IPS DF 19.7 (cell line): ENCODE data around the gene CPSF6.
"Not testable (repeated sequence)": the region's sequence is repeated elsewhere in the genome, so short reads cannot be mapped to it uniquely, and the experiment has no call there.

Experiments used
- DNase-seq: peaks from one replicate; pipeline ENCODE4 v3.0.0-alpha.2; 2013; ENCODE audit warnings: low read depth, low spot score

CPSF6 gene

DNA sequence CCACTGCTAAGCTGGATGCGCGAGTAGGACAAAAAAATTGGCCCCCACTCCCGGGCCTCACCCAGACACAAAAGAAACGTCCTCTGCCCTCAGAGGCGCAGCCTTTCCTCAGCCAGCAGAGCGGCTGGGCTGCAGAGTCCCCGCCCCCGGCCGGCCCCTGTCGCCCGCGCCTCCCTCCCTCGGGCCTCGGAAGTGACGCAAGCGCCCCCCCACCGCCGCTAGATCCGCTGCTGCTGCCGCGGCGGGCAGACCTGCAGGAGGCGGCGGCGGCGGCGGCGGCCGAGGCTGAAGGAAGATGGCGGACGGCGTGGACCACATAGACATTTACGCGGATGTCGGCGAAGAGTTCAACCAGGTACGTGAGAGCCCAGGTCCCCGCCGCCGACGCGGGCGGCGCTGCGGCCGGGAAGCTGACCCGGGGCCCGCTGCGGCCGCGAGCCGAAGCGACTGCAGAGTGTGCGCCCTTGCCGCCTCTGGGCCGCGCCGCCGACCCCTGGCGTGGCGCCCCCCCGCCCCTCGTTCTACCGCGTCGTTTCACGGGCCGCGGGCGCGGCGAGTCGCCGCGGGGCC lies at the start of gene CPSF6:
Gene CPSF6 (plus strand): TSS at position 218 of the 570 bp plus-strand sequence. CDS start 78 bp downstream, at position 296.
- no peak for DNase-seq

DNA sequence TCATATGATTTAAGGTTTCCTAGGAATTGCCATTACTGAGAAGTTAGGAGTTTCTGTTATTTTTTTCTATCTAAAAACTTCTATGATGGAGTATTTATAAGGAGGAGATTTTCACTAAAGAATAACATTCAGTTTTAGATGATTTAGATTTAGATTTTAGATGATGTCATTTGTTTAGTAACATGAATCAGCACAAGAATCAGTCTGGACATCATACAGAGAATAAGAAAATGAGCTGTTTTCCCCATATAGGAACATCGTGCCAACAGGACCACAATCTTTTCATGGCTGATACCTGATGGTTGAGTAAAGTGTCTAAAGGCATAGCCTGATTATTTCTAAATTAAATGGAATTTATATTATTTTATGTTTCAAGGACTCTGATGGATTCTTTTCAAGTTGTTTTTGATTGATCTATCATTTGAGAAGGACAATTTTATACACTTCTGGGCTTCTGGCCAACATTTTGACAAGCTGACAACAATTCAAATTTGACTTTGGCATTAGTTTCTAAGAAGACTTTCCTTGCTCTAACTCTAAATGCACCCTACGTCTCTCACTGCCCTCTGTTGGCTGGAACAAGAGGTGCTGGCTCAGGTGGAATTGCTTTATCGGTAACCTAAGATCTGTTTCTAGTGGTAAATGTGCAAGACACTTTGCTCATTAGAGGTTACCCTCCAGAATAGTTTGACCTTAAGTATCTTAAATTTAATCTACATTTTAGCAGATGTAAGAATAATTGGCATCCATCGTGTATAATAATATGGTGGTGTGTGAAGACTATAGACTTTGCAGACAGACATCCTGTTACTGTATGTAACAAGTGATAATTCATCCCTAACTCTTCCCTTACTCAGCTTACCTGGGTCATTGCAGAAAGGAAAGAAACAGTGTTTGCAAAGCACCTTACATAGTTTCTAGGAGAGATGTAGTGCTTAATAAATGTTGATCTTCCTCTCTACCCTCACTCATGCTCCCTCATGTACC lies 42.8 kb upstream of the CPSF6 start:
- DNase-seq = no peak

DNA sequence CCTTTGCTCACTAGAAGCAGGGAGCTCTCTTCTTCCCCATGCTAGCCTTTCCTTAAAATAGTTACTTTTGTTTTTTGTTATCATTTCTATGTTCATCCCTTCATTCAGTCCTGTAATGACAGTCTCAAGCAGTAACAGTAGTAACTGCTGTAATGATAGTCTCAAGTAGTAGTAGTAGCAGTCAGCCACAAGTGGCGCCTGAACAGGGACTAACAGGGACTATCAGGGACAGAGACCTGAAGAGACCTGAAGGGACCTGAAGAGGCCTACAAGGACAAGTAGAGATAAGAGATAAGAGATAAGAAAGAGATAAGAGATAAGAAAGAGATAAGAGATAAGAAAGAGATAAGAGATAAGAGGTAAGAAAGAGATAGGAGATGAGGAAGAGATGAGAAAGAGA lies 39.4 kb upstream of the CPSF6 start:
- DNase-seq = not testable (repeated sequence)

DNA sequence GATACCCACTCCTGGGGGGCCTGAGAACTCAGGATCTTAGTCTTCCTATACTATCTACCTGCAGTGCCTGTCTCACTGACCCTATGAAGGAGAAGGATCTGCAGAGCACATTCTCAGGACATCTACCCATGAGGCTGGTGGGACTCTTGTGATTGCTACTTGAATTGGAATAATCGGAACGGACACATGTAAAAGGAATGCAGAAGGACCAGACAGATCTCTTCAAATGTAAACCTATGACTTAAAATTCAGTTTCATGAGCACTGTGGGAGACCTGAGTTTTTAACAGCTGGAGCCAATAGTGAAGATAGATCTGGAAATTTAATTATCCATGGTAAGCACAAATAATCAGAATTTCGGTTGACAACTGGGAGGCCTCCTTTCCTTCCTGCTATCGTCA lies 35.2 kb upstream of the CPSF6 start:
- no peak for DNase-seq

- DNase-seq = no peak
Measured at GRCh38 chr12:69210661-69211060, 28.7 kb upstream of the CPSF6 start.

DNA sequence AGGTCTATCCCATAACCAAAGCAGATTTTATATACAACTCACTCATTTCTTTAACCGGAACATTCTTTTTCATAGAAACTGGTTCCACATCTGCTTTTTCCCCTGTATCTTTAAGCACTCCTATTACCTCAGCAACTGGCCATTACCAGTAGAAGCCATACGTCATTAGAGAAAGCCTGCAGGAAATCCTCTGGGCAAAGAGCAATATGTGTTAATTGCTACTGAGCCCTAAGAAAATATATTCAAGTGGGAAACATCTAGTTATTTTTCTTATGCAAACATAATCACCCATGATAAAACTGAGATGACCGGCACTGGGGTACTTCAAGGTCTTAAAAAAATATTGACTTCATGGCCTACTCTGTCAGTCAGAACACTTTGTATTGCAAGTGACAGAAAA lies 28.2 kb upstream of the CPSF6 start:
- DNase-seq = no peak

- DNase-seq = no peak
Measured at GRCh38 chr12:69214169-69214568, 25.2 kb upstream of the CPSF6 start.

DNA sequence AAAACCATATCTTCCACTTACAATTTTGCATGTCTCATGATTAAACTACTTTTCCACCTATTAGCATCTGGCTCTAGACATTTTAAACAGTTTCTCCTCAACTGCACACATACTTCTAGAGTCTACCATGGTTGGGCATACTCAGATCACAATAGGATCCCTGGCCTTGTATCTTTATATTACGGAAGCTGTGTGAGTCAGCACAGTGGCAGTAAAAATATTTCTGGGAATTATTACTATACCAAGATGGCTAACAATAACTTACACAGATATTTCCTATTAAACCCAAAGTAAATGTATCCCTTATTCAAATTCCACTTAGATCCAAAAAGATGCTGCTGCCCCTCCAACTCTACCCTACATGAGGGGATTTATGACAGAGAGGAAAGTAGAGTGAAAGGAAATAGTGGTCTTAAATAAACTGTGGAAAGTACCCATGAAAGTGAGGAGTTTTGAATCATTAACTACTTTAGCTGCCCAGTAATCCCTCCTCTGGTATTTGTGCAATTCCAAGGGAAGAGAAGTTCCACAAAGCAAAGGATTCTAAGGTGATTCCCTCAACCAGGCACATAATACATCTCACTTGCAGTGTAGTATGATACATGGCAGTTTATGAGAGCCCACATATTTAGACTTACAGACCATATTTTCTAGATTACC lies 14.0 kb upstream of the CPSF6 start:
- no peak for DNase-seq

GRCh38 chr12:69231479-69231878 lies 7.9 kb upstream of the CPSF6 start:
- DNase-seq = no peak

DNA sequence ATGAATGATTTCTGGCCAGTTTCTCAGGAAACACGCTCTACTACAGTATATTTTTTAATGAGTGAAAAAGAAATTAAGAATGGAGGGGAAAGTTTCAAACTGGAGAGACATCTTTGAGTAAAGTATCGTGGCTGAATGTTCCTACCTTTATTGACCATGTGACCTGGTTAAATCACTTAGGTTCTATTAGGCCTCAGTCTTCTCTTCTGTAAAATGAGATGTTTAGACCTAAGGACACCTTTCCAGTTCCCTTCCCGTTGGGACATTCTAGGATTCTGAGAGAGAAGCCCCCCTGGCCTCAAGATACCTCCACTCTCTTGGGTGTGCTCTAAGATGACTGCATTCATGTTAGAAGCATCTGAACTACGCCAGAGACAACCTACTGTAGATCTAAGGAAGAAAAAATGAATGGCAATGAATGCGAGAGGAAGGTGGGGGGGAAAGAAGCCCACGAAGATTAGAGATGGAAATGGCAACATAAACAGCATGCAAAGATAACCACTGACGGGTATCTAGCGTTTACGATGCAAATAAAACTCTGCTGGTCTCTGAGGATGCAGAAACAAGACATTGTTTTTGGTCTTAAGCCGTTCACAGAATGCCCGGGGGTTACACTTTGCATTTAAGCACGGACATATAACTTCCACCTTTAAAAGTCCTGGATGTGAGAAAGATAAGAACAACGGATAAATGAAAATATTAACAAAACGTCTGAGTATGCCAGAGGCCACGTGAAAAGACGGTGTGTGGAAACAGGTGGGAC lies 599 bp upstream of the CPSF6 start:
- no peak for DNase-seq

GRCh38 chr12:69239922-69240630 lies 707 bp downstream of the CPSF6 start:
- no peak for DNase-seq

DNA sequence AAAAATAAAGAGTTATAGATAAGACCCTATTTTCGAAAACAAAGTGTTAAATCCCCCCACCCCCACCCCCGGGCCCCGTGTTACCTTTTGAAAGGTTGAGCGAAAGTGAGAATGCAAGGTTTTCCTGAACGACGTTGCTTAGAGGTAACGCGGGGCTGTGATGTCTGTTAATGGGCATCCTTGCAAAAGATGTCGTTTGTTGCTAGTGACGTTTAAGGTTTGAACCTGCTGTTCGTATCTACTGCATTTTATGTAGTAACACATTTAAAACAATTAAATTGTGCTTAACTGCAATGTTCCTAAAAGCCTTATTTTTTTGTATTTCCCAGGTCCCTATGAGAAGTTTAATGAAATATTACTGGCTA lies 1.2 kb downstream of the CPSF6 start:
- DNase-seq = no peak

- no peak for DNase-seq
Measured at GRCh38 chr12:69241438-69242092, 2.2 kb downstream of the CPSF6 start.

- DNase-seq = no peak
Measured at GRCh38 chr12:69243099-69244084, 4.0 kb downstream of the CPSF6 start.

DNA sequence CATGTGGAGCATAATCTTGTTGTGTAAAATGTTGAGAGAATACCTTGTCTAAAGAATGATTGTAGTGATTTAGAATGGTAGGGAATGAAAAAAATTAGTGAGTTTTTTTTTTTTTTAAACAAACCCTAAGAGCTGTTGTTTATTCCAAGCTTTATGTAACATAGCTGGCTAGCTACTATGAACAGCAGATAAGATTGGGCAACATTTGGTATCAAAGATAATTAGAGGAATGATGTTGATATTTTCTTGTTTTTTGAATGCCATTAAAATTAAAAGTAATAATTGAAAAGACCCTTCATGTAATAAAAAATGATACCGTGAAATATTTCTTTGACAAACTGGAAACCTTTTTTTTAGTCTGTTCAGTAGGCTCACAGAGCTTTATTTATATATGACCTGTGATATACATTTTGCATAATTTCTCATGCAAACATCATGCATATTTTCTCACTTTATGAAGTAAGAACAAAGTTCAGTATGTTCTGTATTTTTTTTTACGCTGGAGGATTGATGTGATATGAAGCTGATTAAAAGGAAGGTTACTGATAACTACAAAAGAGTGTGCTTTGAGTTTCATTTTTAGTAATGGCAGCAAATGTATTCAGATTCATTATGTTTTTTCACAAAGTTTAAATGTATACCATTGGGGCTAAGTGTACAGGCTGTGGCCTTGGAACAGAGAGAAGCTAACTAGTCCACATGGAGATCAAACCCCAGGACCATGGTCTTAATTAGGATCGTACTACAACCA lies 8.1 kb downstream of the CPSF6 start:
- no peak for DNase-seq

- no peak for DNase-seq
Measured at GRCh38 chr12:69252033-69252432, 12.7 kb downstream of the CPSF6 start.

DNA sequence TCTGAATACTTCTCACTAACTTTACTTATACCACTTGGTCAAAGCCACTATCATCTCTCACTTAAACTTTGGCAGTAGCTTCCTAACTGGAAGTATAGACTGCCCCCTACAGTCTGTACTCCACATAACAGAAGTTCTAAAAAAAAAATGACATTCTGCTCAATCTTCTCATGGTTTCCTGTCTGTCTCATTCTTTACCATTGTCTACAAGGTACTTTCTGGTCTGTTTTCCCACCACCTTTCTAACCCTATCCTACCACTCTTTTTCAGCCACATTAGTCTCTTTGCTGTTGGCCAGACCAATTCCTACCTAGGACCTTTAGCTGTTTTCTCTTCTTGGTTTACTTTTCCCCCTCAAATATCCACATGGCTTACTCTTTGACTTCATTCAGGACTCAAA lies 14.7 kb downstream of the CPSF6 start:
- no peak for DNase-seq

GRCh38 chr12:69254862-69255261 lies 15.5 kb downstream of the CPSF6 start:
- DNase-seq = no peak

- DNase-seq = no peak
Measured at GRCh38 chr12:69258655-69259054, 19.3 kb downstream of the CPSF6 start.
